Esophagus squamous epithelium (tissue), 4 donors: ENCODE data around the gene AFF4.

Experiments
- CTCF ChIP-seq, 6 experiments: fragments of 450-650 bp in 4 of 6; fragments of 200-600 bp in 2 of 6; sonication (generic) in 2 of 6; IDR thresholded peaks; one replicate each; pipeline ENCODE4 v1.5.1; 2016 to 2019; ENCODE audit warnings: antibody characterized with exemption in 6 of 6, mild to moderate bottlenecking in 4 of 6, moderate library complexity in 4 of 6
- POLR2A ChIP-seq, 4 donors: fragments of 450-650 bp; IDR thresholded peaks; one replicate each; pipeline ENCODE4 v1.6.1; 2017; ENCODE audit warnings: antibody characterized with exemption in 4 of 4, mild to moderate bottlenecking in 4 of 4, moderate library complexity in 3 of 4

GRCh38 chr5:132953710-132954109 is 9.7 kb downstream of the AFF4 start:
- no peak for TF ChIP-seq CTCF (IDR thresholded peaks at IDR 0.05)
- no peak for TF ChIP-seq POLR2A (IDR thresholded peaks at IDR 0.05)
